Measurements from ENCODE around the gene LPP.

The LPP gene

DNA sequence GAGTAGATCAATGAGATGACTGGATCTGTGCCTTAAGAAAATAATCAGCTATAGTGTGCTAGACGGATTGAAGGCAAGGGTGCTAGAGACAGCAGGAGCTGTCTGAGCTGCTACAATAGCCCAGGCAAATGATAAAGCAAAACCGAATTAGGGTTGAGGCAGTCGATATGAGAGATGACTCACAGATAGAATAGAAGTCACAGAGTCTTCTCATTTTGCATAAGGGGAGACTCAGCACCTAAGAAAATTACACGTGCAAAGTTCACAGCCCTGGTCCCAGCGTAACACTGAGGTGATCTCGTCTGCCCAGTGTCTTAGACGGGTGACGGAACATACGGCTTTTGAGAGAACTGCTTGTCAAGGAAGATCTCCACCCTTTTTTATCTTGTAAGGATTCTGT lies 11.6 kb downstream of the LPP start:
- Histone ChIP-seq H3K9me3 (ENCODE audit: insufficient read depth, low read length) (no peaks in the 10 kb centered on the region), H3K4me3 (ENCODE audit: insufficient read depth, low read length, poor library complexity, severe bottlenecking) (no peak overlapping the region), H3F3A (ENCODE audit: insufficient read depth) (no peaks in the 10 kb centered on the region), H3K9ac (ENCODE audit: low read length) (no peak overlapping the region), H4K20me1 (ENCODE audit: low read depth, low read length) (no peaks in the 10 kb centered on the region), H3K36me3 (ENCODE audit: low read length) (no peaks in the 10 kb centered on the region), H3K4me2 (ENCODE audit: low read depth, low read length, poor library complexity, severe bottlenecking) (no peak overlapping the region), H2AFZ (ENCODE audit: low read depth, low read length, severe bottlenecking) (no peak overlapping the region), H3K79me2 (ENCODE audit: insufficient read depth, low read length) (no peaks in the 10 kb centered on the region), H3K27ac (ENCODE audit: low read depth, low read length) (no peak overlapping the region), H3K9me2 (replicated peaks; ENCODE audit: insufficient read depth, low read length) (no peaks in the 10 kb centered on the region), H3K27me3 (ENCODE audit: low read length) (no peaks in the 10 kb centered on the region)
- TF ChIP-seq EZH2phosphoT487 (conservative IDR thresholded peaks at IDR 0.05; ENCODE audit: low read length) = no peak
- TF ChIP-seq, protein P1, sequence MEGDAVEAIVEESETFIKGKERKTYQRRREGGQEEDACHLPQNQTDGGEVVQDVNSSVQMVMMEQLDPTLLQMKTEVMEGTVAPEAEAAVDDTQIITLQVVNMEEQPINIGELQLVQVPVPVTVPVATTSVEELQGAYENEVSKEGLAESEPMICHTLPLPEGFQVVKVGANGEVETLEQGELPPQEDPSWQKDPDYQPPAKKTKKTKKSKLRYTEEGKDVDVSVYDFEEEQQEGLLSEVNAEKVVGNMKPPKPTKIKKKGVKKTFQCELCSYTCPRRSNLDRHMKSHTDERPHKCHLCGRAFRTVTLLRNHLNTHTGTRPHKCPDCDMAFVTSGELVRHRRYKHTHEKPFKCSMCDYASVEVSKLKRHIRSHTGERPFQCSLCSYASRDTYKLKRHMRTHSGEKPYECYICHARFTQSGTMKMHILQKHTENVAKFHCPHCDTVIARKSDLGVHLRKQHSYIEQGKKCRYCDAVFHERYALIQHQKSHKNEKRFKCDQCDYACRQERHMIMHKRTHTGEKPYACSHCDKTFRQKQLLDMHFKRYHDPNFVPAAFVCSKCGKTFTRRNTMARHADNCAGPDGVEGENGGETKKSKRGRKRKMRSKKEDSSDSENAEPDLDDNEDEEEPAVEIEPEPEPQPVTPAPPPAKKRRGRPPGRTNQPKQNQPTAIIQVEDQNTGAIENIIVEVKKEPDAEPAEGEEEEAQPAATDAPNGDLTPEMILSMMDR (IDR thresholded peaks at IDR 0.05; ENCODE audit: insufficient read depth, low read length, poor library complexity, severe bottlenecking) = no peak

DNA sequence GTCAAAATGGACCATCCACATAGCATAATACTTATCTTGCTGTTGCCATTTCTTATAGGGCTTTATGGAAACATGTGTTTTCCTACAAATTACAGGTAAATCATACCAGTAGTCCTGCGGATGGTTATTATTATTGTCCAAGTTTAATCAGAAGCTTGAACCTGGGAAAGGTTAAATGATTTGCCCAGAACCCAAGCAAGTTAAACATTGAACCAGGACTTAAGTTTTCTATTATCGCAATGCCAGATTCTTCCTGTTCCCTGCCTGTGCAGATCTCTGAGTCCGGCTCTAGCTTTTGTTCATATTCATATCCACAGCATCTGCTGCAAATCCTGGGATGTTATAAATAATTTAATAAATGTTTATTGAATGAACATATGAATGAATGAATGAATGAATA lies 12.5 kb downstream of the LPP start:
- Histone ChIP-seq H2AFZ (ENCODE audit: low read depth, low read length, severe bottlenecking) (no peak overlapping the region), H3K4me3 (ENCODE audit: insufficient read depth, low read length, poor library complexity, severe bottlenecking) (no peak overlapping the region), H3K36me3 (ENCODE audit: low read length) (no peaks in the 10 kb centered on the region), H3K9me3 (ENCODE audit: insufficient read depth, low read length) (no peaks in the 10 kb centered on the region), H3K9ac (ENCODE audit: low read length) (no peak overlapping the region), H3K27me3 (ENCODE audit: low read length) (no peaks in the 10 kb centered on the region), H3K4me2 (ENCODE audit: low read depth, low read length, poor library complexity, severe bottlenecking) (no peak overlapping the region), H4K20me1 (ENCODE audit: low read depth, low read length) (no peaks in the 10 kb centered on the region), H3K79me2 (ENCODE audit: insufficient read depth, low read length) (no peaks in the 10 kb centered on the region), H3K9me2 (replicated peaks; ENCODE audit: insufficient read depth, low read length) (no peaks in the 10 kb centered on the region), H3K27ac (ENCODE audit: low read depth, low read length) (no peak overlapping the region), H3F3A (ENCODE audit: insufficient read depth) (no peaks in the 10 kb centered on the region)
- TF ChIP-seq EZH2phosphoT487 (conservative IDR thresholded peaks at IDR 0.05; ENCODE audit: low read length) = no peak
- TF ChIP-seq, protein P1 (IDR thresholded peaks at IDR 0.05; ENCODE audit: insufficient read depth, low read length, poor library complexity, severe bottlenecking) = no peak

DNA sequence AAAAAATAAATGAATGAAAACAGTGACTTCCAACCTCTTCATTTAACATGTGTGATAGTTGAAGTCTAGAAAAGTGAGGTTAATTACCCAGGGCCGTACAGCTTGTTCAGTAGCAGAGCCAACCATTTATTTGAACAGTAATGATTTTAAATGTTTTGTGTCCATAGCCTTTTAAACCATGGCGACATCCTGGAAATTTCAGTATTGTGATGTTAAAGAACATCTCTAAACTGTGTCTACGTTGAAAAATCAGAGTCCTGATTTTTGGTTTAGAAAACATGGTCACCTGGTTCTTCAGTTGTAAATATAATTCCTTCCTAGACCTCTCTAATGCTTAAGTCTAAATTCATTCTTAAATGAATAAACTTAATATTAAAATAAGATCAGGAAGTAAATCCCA lies 14.2 kb downstream of the LPP start:
- H3K79me2 ChIP-seq (ENCODE audit: insufficient read depth, low read length) = no peaks in the 10 kb centered on the region
- no peaks in the 10 kb centered on the region for H4K20me1 ChIP-seq (ENCODE audit: low read depth, low read length)

More for the DNA sequence above, 14.2 kb downstream of the LPP start:
- H3K36me3 ChIP-seq (ENCODE audit: low read length) = no peaks in the 10 kb centered on the region
- H3K27ac ChIP-seq (ENCODE audit: low read depth, low read length) = no peak overlapping the region
- no peaks in the 10 kb centered on the region for H3F3A ChIP-seq (ENCODE audit: insufficient read depth)
- no peaks in the 10 kb centered on the region for H3K9me3 ChIP-seq (ENCODE audit: insufficient read depth, low read length)
- H3K9me2 ChIP-seq (replicated peaks; ENCODE audit: insufficient read depth, low read length) = no peaks in the 10 kb centered on the region
- TF ChIP-seq, protein P1 (IDR thresholded peaks at IDR 0.05; ENCODE audit: insufficient read depth, low read length, poor library complexity, severe bottlenecking) = no peak
- TF ChIP-seq EZH2phosphoT487 (conservative IDR thresholded peaks at IDR 0.05; ENCODE audit: low read length) = no peak
- H2AFZ ChIP-seq (ENCODE audit: low read depth, low read length, severe bottlenecking) = no peak overlapping the region
- no peak overlapping the region for H3K4me2 ChIP-seq (ENCODE audit: low read depth, low read length, poor library complexity, severe bottlenecking)
- H3K4me3 ChIP-seq (ENCODE audit: insufficient read depth, low read length, poor library complexity, severe bottlenecking) = no peak overlapping the region
- H3K27me3 ChIP-seq (ENCODE audit: low read length) = no peaks in the 10 kb centered on the region
- H3K9ac ChIP-seq (ENCODE audit: low read length) = no peak overlapping the region

Data from SU-DHL-6 (cell line).